HTR-8/SVneo (cell line): ENCODE measurements around the gene CHDH.
A peak's percentile ranks its signal among the peaks of the same experiment; 100 is the strongest.

Experiments
- DNase-seq: peaks from one replicate; pipeline ENCODE4 v3.0.0; 2011; ENCODE audit warnings: low spot score, mixed read lengths; ENCODE audit not compliant: insufficient read length
- FAIRE-seq: peaks from 2 replicates; lab custom pipeline; 2011; peaks lifted over from hg19 to GRCh38; lab: Jason Lieb, UNC

The CHDH gene

GRCh38 chr3:53798144-53798543, 48.1 kb downstream of the CHDH start:
- DNase-seq (no peak), FAIRE-seq (peak; percentile 58)

- no peak for FAIRE-seq
Observed at GRCh38 chr3:53795789-53796560, 50.2 kb downstream of the CHDH start.

GRCh38 chr3:53795176-53795575, 51.0 kb downstream of the CHDH start:
- FAIRE-seq = no peak
- no peak for DNase-seq

More at GRCh38 chr3:53795789-53796560, 50.2 kb downstream of the CHDH start:
- DNase-seq = no peak

GRCh38 chr3:53794597-53794996, 51.6 kb downstream of the CHDH start:
- FAIRE-seq (no peak), DNase-seq (no peak)

GRCh38 chr3:53792866-53793265, 53.4 kb downstream of the CHDH start:
- FAIRE-seq (no peak), DNase-seq (no peak)

- no peak for DNase-seq
- FAIRE-seq = no peak
Observed at GRCh38 chr3:53791317-53791716, 54.9 kb downstream of the CHDH start.

DNA sequence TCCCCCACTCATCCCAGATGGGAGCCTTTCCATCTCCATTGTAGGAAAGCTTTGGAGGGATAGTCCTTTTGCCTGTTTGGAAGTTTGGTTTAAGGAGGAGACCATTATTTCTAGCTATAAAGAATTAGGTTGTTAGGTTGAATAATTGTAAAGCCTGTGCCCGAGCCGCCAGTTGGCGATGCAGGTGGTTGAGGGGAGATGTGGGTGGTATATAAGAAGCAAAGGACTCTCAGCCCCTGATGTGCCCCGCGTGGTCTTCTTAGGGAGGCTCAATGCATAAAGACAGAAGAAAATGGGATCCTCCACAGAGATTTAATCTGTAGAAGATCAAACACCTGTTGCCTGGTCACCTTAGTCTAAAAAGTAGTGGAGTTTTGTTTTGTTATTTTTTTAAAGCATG, 55.7 kb downstream of the CHDH start:
- FAIRE-seq (no peak), DNase-seq (no peak)

- DNase-seq (no peak), FAIRE-seq (no peak)
Observed at GRCh38 chr3:53789459-53789858, 56.8 kb downstream of the CHDH start.

DNA sequence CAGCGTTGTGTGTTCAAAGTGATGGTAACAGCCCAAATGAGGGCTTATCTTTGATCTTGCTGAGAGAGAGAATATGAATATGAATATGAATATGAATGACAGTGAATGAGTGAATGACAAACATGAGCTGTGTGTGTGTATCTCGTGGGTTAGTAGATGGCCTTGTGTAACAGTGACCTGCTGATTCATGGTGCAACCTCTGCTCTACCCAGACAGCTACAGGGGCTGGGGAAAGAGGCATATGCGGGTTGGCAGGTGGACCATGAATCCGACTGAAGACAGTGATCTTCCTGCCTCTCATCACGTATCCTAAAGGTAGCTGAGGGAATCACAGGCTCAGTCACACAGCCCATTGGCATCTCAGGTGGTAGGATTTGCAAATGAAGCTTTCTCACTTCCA, 58.2 kb downstream of the CHDH start:
- no peak for FAIRE-seq
- no peak for DNase-seq

DNA sequence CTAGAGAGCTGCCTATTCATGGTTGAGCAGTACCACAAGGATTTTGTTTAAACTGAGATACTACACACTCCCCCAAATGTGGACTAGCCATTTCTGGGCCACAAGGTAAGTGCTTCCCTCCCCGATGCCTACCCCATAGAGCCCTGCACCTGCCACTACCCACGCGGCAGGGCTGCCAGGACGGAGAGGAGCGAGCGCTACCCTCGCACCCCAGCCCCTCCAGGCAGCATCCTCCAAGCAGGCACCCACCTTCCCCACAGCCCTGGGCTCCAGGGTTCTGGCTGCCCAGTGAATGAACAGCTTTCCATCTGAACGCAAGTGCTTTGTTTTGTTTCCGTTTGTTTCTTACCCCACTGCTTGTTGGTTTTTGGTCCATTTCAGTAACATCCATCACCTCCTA, 59.2 kb downstream of the CHDH start:
- DNase-seq (no peak), FAIRE-seq (no peak)

DNA sequence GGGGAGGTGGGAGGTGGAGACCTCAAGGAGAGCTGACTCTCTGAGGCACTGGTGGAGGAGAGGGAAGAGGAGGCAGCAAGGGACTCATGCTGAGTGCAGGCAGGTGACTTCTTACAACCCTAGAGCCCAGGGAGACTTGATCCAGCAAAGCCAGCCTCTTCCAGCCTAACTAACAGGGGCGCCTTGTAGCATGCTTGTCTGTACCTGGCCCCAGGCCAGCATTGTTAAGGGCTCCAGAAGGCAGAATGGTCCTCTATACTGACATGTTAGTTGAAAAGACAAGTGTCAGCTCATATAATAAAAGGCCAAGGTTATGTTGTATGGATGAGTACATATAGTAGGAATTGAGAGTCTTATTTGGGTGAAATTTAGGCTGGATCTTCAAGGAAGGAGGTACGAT, 65.4 kb downstream of the CHDH start:
- DNase-seq (no peak), FAIRE-seq (no peak)

DNA sequence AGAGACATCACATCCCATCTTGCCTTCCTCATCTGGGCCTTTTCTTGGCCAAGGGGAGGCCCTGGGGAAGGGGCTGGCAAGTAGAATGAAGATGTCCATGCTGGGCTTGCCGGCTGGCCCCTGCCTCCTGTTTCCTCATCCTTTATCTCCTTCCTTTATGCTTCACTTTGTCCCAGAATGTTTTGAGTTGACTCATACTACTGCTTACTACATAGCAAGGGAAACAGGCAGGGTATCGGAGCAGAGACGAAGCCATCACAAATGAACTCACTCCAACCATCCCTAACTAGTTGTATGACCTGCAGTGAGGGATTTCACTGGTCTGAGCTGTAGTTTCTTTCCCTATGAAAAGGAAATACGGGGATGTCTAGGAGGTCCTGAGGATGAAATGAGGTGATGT, 66.0 kb downstream of the CHDH start:
- FAIRE-seq = no peak

DNA sequence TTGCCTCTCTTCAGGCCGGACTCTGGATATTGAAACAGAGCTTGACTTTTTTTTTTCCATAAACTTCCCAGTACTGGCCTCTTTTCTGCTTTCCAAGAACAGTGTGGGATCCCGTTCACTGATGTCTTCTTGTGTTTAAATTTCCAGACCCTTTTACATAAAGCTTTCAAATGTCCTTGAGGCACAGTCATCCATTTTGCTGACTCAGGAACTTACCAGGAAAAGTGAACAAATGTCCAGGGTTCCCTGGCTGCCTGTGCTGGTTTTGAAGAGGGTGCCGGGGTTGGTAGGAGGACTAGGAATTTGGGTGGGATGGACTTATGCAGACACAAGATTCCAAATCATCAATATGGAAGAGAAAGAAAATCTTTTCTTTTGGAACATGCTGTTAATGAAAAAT, 68.1 kb downstream of the CHDH start:
- FAIRE-seq (no peak), DNase-seq (no peak)

More for the DNA sequence above, 66.0 kb downstream of the CHDH start:
- DNase-seq = no peak

DNA sequence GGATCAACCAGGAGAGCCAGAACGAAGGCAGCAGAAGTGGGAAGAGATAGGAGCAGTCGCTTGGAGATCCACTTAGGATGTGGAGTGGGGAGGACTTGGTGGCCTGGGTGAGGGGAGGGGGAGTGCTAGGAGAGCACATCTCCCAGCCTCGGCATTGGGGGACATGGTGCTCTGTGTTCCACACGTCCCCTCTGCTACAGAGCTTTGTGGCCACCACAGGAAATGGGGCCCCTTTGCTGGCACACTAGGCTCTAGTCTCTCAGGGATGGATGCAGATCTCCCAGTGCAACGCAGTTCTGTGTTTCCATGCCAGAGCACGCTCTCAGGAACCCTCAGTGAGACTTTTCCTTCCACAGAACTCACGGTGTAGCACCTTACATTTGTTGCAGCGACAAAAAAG, 68.8 kb downstream of the CHDH start:
- no peak for DNase-seq

DNA sequence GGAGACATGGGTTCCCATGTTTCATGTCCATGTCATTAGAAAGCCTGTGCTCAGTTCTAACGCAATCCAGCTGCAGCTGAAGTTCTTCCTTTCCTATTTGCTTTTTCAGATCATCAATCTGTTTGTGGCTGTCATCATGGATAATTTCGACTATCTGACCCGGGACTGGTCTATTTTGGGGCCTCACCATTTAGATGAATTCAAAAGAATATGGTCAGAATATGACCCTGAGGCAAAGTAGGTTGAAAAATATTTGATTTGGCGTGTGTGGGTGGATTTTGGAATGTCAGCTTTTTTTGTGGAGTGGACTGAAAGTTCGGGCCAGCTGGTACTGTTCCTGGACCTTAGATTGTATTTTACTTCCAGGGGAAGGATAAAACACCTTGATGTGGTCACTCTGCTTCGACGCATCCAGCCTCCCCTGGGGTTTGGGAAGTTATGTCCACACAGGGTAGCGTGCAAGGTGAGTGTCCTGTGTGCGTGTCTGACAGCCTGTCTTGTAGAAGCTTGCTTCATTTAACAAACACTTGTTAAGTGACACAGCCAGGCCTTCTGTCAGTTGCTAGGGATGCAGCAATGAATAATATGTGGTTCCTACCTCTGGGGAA, 69.6 kb downstream of the CHDH start:
- FAIRE-seq (peak; percentile 13), DNase-seq (no peak)

More for the DNA sequence above, 68.8 kb downstream of the CHDH start:
- FAIRE-seq = no peak

DNA sequence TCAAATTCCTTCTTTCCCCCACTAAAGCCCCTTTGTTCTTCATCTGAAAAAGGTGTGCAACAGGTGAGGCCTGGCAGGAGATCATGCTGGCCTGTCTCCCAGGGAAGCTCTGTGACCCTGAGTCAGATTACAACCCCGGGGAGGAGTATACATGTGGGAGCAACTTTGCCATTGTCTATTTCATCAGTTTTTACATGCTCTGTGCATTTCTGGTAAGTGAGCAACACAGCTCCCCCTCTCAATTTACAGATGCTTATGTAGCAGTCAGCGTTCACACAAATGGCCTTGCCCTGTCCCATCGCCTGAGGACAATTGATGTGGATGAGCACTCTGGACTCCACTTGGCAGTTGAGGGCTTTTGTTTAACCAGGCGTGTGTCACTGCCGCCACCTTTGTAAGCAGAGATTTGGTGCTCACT, 70.4 kb downstream of the CHDH start:
- DNase-seq (no peak), FAIRE-seq (no peak)

DNA sequence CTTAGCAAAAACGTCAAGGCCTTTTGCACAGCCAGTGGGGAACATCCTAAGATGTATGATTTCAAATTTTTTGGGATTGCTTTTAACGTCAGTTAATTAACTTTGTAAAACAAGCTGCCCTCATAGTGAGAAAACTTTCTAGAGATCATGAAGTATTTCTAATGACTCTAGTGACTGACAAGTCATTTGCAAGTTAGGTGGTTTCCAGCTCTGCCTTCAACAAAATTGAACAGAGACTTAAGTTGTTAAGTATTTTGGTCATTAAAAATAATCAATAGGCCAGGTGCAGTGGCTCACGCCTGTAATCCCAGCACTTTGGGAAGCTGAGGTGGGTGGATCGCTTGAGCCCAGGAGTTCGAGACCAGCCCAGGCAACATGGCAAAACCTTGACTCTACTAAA, 71.2 kb downstream of the CHDH start:
- FAIRE-seq = no peak
- no peak for DNase-seq

DNA sequence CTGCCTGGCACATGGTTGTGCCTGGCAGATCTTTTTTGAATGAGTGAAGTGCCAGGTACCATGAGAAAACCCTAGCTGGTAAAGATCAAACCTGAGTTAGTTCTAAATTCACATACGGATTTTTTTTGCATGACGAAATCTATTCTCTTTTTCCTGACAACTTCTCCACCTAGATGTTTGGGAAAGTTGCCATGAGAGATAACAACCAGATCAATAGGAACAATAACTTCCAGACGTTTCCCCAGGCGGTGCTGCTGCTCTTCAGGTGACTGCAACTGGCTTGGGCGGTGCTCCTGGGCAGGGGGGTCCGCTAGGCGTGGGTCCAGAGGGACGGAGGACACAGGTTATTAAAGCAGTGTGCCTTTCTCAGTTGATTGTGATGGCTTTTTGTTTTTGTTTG, 71.8 kb downstream of the CHDH start:
- FAIRE-seq (no peak), DNase-seq (no peak)

DNA sequence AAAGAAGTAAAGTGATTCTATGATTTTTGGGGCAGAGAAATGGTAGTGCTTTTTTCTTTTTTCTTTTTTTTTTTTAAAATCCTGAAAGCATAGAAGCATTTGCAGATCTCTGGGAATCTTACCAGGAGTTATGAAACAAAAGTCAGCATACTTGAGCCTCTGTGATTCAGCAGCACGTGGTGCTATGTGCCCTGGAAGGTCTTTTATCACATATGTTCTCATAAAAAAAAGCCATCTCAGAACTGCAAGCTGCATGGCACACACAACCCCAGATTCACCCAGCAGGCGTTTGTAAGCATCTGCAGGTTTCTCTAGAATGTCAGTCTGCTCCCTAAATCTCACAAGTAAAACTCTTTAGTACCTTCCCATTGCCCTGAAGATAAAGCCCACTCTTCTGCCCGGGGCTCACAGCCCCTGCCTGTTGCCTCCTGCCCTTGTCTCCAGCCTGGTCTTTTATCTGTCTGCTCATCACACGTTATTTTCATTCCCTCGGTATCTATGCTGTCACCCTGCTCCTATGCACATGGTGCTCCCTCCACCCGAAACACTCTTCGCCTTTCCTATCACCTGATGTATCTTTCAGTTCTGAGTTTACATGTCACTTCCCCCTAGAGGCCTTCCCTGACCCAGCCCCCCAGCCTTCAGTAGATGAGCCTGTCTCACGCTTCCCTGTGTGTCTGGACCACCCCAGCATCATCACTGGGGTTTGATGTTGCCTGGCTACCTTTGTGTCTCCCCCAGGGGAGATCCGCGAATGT, 72.4 kb downstream of the CHDH start:
- FAIRE-seq (no peak), DNase-seq (no peak)

DNA sequence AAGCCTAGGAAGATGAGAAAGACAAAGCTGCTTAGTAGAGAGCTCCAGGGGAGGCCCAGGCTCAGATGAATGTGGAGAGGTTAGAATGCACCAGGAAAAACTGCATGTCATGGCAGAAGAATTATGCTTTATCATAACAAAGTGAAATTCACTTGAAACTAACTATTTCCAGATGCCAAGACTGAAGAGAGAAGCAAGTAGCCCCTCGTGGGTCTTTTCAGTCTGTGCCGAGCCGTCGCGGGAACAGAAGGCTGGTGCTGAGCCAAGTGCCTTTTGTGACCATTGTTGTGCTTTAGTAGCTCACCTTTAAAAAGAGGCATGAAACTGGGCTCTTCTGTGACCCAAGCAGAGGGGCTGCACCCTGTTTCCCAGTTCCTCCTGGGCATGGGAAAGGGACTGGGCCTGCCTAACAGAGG, 73.2 kb downstream of the CHDH start:
- no peak for FAIRE-seq
- no peak for DNase-seq

DNA sequence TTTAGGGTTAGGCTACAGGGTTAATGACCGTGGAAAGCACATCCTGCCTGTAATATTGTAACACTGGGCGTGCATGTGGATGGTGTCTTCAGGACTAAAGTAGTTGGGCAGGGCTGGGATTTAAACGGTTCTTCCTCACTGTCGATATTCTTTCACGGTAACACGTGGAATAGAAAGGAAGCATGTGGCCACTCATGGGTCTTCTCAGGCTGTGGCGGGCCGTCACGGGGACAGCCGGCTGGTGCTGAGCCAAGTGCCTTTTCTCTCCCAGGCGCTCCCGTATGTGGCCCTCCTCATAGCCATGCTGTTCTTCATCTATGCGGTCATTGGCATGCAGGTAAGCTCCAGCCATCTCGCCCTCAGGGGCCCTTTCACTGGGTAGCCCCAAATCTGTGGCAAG, 73.7 kb downstream of the CHDH start:
- FAIRE-seq = no peak
- DNase-seq = no peak
